DMS 273 treated with DMSO at 0.1 percent for 48 hours (cell line): ENCODE measurements around the gene PCDH12.

Source experiments
- DNase-seq: peaks from one replicate; lab custom pipeline; 2025; lab: John Stamatoyannopoulos, UW

Gene PCDH12

GRCh38 chr5:141958113-141958512, at the start of gene PCDH12:
TSS of gene PCDH12 (minus strand) at chr5:141958202. CDS start at chr5:141957851, 351 bp downstream.
- DNase-seq, result no peak

GRCh38 chr5:142007237-142007544, 49.2 kb upstream of the PCDH12 start:
- DNase-seq, result no peak

GRCh38 chr5:142006363-142007236, 48.6 kb upstream of the PCDH12 start:
- no peak for DNase-seq

- DNase-seq, result no peak
Measured at GRCh38 chr5:142003266-142003800, 45.3 kb upstream of the PCDH12 start.

GRCh38 chr5:142000704-142001484, 42.9 kb upstream of the PCDH12 start:
- peak; percentile 6 for DNase-seq

GRCh38 chr5:142000173-142000572, 42.2 kb upstream of the PCDH12 start:
- DNase-seq, result no peak

GRCh38 chr5:141997358-141997960, 39.5 kb upstream of the PCDH12 start:
- DNase-seq, result no peak

GRCh38 chr5:141995656-141996055, 37.7 kb upstream of the PCDH12 start:
- DNase-seq, result no peak

GRCh38 chr5:141994511-141995136, 36.6 kb upstream of the PCDH12 start:
- no peak for DNase-seq

GRCh38 chr5:141992349-141992963, 34.5 kb upstream of the PCDH12 start:
- peak; percentile 13 for DNase-seq

GRCh38 chr5:141989720-141990119, 31.7 kb upstream of the PCDH12 start:
- DNase-seq, result no peak

GRCh38 chr5:141986072-141986471, 28.1 kb upstream of the PCDH12 start:
- DNase-seq, result no peak

- DNase-seq, result no peak
Measured at GRCh38 chr5:141982626-141983025, 24.6 kb upstream of the PCDH12 start.

GRCh38 chr5:141978389-141978788, 20.4 kb upstream of the PCDH12 start:
- no peak for DNase-seq

- no peak for DNase-seq
Measured at GRCh38 chr5:141976176-141976575, 18.2 kb upstream of the PCDH12 start.

- no peak for DNase-seq
Measured at GRCh38 chr5:141973871-141974595, 16.0 kb upstream of the PCDH12 start.

- DNase-seq, result no peak
Measured at GRCh38 chr5:141969783-141970771, 12.1 kb upstream of the PCDH12 start.

GRCh38 chr5:141968914-141969608, 11.1 kb upstream of the PCDH12 start, which contains the start of gene RNF14:
TSS of gene RNF14 (plus strand) at chr5:141969105. CDS start at chr5:141973589, 4,484 bp downstream.
- DNase-seq, result peak; percentile 86

GRCh38 chr5:141966963-141967333, 8.9 kb upstream of the PCDH12 start:
- no peak for DNase-seq
